GM12865 (cell line): Measurements from ENCODE around the gene RB1.
"Not testable (repeated sequence)": the region's sequence is repeated elsewhere in the genome, so short reads cannot be mapped to it uniquely, and the experiment has no call there.

Experiments used
- DNase-seq: peaks from one replicate; pipeline ENCODE4 v3.0.0; 2010; ENCODE audit warnings: low read depth
- H3K4me3 ChIP-seq: 2 replicates; pipeline ENCODE4 v1.5.1; 2011; ENCODE audit warnings: mild to moderate bottlenecking, low read depth, low read length, control low read depth
- CTCF ChIP-seq: IDR thresholded peaks from 2 replicates; pipeline ENCODE4 v1.5.1; 2011; ENCODE audit warnings: low read length, control low read depth, low read depth, inconsistent platforms; ENCODE audit not compliant: insufficient read depth; ENCODE audit errors: missing control alignments

The RB1 gene

GRCh38 chr13:48412881-48413351 is 109.4 kb downstream of the RB1 start, which contains the start of gene LPAR6:
Gene LPAR6 (minus strand): TSS chr13:48413113. CDS start chr13:48412423, 690 bp downstream.
- no peak within 1 kb of the TSS for H3K4me3 ChIP-seq
- TF ChIP-seq CTCF: no peak
- DNase-seq: no peak

- no peak for TF ChIP-seq CTCF
- DNase-seq: no peak
- no peak overlapping the region for H3K4me3 ChIP-seq
Measured at GRCh38 chr13:48414501-48414900, 111.0 kb downstream of the RB1 start.

GRCh38 chr13:48415516-48415915 is 112.0 kb downstream of the RB1 start:
- DNase-seq: no peak
- no peak overlapping the region for H3K4me3 ChIP-seq
- no peak for TF ChIP-seq CTCF

- not testable (repeated sequence) for DNase-seq
Measured at GRCh38 chr13:48422003-48422402, 118.5 kb downstream of the RB1 start.

GRCh38 chr13:48424212-48424611 is 120.7 kb downstream of the RB1 start:
- no peak overlapping the region for H3K4me3 ChIP-seq
- TF ChIP-seq CTCF: no peak
- DNase-seq: no peak

More at GRCh38 chr13:48422003-48422402, 118.5 kb downstream of the RB1 start:
- not testable (repeated sequence) for H3K4me3 ChIP-seq

- TF ChIP-seq CTCF: no peak
- no peak overlapping the region for H3K4me3 ChIP-seq
- DNase-seq: no peak
Measured at GRCh38 chr13:48426052-48426451, 122.5 kb downstream of the RB1 start.

GRCh38 chr13:48426755-48427298 is 123.3 kb downstream of the RB1 start:
- not testable (repeated sequence) for DNase-seq, H3K4me3 ChIP-seq

- H3K4me3 ChIP-seq: no peak overlapping the region
- no peak for DNase-seq
- TF ChIP-seq CTCF: no peak
Measured at GRCh38 chr13:48429036-48429435, 125.5 kb downstream of the RB1 start.
